ENCODE results near the gene BLNK. TPM values are rescaled to one million over a fixed set of nuclear protein-coding genes. Genes with fewer than 3 reads are reported as not detected.

Gene BLNK
- total and polyA plus RNA-seq, 11 donors = 0.25 to 11.1 (median 0.89) TPM; not detected in 1

DNA sequence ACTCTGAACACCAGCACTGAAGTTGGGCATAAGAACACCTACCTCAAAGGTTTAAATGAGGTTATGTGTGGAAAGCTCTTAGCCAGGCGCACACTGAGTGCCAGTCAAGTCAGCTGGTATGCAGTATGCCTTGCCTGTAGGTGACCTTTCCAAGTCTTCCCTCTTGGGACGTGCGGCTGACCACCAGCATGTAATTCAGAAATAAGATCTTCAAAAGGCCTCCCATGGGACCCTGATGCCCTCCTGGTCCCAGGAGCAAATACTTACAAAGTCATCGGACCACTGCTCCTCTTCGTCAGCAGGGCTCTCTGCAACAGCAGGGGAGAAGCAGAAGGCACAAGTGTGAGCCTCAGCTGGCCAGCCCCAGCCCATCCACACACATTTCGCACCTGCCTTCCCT, 40.8 kb downstream of the BLNK start:
- no peak for DNase-seq
- Histone ChIP-seq H3K27me3 (peaks cover 0 to 8% (median 0%) of the 10 kb centered on the region in 9 donors), H3K27ac (no peak overlapping the region), H3K36me3 (no peaks in the 10 kb centered on the region), H3K4me3 (no peak overlapping the region), H3K4me1 (peaks cover 0 to 7% (median 0%) of the 10 kb centered on the region in 12 donors), H3K9me3 (no peaks in the 10 kb centered on the region)
- WGBS, 4 donors = 82 to 88% (median 87%) methylated on average over 6 of the region's 6 CpGs
- no peak for ATAC-seq
- intact Hi-C loops (cut with DNase I) = loop anchor here in 5 of 10 donors (1.0 to 5.0 kb wide), 4 partner anchors 57 to 64 kb away; no protein-coding TSS in a partner anchor
- TF ChIP-seq POLR2A (IDR thresholded peaks at IDR 0.05) = no peak
- TF ChIP-seq, protein P1, sequence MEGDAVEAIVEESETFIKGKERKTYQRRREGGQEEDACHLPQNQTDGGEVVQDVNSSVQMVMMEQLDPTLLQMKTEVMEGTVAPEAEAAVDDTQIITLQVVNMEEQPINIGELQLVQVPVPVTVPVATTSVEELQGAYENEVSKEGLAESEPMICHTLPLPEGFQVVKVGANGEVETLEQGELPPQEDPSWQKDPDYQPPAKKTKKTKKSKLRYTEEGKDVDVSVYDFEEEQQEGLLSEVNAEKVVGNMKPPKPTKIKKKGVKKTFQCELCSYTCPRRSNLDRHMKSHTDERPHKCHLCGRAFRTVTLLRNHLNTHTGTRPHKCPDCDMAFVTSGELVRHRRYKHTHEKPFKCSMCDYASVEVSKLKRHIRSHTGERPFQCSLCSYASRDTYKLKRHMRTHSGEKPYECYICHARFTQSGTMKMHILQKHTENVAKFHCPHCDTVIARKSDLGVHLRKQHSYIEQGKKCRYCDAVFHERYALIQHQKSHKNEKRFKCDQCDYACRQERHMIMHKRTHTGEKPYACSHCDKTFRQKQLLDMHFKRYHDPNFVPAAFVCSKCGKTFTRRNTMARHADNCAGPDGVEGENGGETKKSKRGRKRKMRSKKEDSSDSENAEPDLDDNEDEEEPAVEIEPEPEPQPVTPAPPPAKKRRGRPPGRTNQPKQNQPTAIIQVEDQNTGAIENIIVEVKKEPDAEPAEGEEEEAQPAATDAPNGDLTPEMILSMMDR (IDR thresholded peaks at IDR 0.05) = no peak

DNA sequence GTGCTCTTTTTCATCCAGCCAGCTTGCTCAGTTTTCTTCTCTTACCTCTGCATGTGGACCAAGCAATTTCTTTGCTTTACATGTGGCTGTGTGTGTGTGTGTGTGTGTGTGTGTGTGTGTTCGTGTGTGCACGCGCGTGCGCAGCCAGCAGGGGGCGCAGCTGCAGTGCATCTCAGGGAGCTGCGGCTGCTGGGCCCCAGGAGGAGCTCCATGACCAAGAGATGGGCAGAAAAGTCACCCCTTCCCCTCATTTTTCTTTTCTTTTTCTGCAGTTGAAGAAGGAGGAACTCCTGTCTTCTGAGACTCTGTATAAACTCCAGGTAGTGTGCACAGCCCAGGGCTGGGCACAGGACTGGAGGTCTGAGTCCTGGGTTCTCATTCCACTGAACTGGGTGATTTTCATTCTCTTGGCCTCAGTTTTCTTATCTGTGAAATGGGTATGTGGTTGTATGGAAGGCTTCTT, 41.8 kb downstream of the BLNK start:
- H3K27me3 ChIP-seq = peaks cover 0 to 9% (median 0%) of the 10 kb centered on the region in 9 donors

DNA sequence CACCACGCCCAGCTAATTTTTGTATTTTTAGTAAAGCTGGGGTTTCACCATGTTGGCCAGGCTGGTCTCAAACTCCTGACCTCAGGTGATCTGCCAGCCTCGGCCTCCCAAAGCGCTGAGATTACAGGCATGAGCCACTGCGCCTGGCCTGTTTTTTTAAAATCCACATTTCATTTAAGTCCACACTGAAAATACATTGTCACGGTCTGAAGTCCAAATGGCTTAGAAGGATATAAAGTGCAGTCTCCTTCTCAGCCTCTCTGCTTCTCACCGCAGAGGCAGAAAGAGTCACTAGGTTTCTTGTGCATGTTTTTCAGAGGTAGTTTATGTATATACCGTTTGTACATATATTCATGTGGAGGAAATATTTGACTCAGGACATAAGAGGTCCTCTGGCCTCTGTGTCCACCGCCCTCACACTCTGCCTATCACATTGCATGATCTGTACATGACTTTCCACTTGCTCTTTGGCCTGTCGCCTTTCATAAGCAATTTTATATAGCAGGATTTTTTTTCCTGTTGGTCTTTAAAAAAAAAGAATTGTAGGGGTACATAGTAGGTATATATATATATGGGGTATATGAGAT, 42.9 kb downstream of the BLNK start:
- 86 to 93% (median 87%) methylated on average over 9 of the region's 9 CpGs for WGBS, 4 donors
- no peak overlapping the region for H3K4me3 ChIP-seq
- DNase-seq = no peak
- no peak for ATAC-seq
- peaks cover 0 to 4% (median 0%) of the 10 kb centered on the region in 12 donors for H3K4me1 ChIP-seq
- no peak overlapping the region for H3K27ac ChIP-seq
- TF ChIP-seq, protein P1 (IDR thresholded peaks at IDR 0.05) = no peak
- TF ChIP-seq POLR2A (IDR thresholded peaks at IDR 0.05) = no peak
- peaks cover 0 to 15% (median 0%) of the 10 kb centered on the region in 9 donors for H3K27me3 ChIP-seq
- H3K36me3 ChIP-seq = peaks cover 0 to 5% (median 0%) of the 10 kb centered on the region in 9 donors
- intact Hi-C loops (cut with DNase I) = loop anchor here in 5 of 10 donors (2.0 to 5.0 kb wide), 4 partner anchors 64 to 109 kb away; no protein-coding TSS in a partner anchor
- no peaks in the 10 kb centered on the region for H3K9me3 ChIP-seq

More for the DNA sequence above, 41.8 kb downstream of the BLNK start:
- H3K27ac ChIP-seq = no peak overlapping the region
- H3K36me3 ChIP-seq = peaks cover 0 to 5% (median 0%) of the 10 kb centered on the region in 9 donors
- ATAC-seq = peak; percentile 44 to 73 (median 65)
- peak; percentile 69 to 86 (median 70) for DNase-seq
- H3K9me3 ChIP-seq = no peaks in the 10 kb centered on the region
- no peak for TF ChIP-seq POLR2A (IDR thresholded peaks at IDR 0.05)
- TF ChIP-seq, protein P1 (IDR thresholded peaks at IDR 0.05) = peak; percentile 28 to 76 (median 60)
- intact Hi-C loops (cut with DNase I) = loop anchor here (1.0 to 5.0 kb wide), 6 partner anchors 58 to 108 kb away; no protein-coding TSS in a partner anchor
- H3K4me1 ChIP-seq = peaks cover 0 to 7% (median 0%) of the 10 kb centered on the region in 12 donors
- no peak overlapping the region for H3K4me3 ChIP-seq
- 2 to 8% (median 3%) methylated on average over 7 of the region's 7 CpGs for WGBS, 4 donors

DNA sequence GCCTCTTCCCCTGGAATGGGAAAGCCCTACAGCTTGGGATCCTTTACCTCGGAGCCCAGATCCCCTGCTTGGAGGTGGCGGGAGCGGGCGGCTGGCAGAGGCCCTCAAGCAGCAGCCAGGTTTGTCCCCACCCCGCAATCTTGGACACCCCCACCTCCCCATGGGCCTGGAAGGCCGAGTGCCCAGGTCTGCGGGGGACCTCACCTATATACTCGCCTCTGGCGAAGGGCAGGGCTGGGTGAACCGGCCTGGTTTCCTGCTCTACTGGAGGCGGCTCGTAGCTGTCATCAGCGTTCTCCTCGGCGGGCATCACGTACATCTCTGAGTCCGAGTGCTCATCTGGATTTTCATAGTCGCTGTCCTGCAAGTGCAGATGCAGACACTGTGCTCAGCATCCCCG, 44.2 kb downstream of the BLNK start:
- H3K27ac ChIP-seq = no peak overlapping the region
- no peak for DNase-seq
- H3K36me3 ChIP-seq = peaks cover 0 to 5% (median 0%) of the 10 kb centered on the region in 9 donors
- 82 to 88% (median 83%) methylated on average over 17 to 19 of the region's 19 CpGs for WGBS, 4 donors
- H3K27me3 ChIP-seq = peaks cover 0 to 11% (median 0%) of the 10 kb centered on the region in 9 donors
- no peaks in the 10 kb centered on the region for H3K9me3 ChIP-seq
- ATAC-seq = no peak
- no peak for TF ChIP-seq POLR2A (IDR thresholded peaks at IDR 0.05)
- TF ChIP-seq, protein P1 (IDR thresholded peaks at IDR 0.05) = no peak
- no peaks in the 10 kb centered on the region for H3K4me1 ChIP-seq
- intact Hi-C loops (cut with DNase I) = loop anchor here in 2 of 10 donors (5.0 kb wide), 2 partner anchors 65 to 110 kb away; no protein-coding TSS in a partner anchor
- H3K4me3 ChIP-seq = no peak overlapping the region
